Testis (tissue), 3 donors: ENCODE measurements around the gene HOOK1. TPM values are rescaled to one million over a fixed set of nuclear protein-coding genes. Genes with fewer than 3 reads are reported as not detected.

Experiments
- DNase-seq: peaks from one replicate; pipeline ENCODE4 v3.0.0-alpha.2; 2019
- H3K27ac ChIP-seq, 2 donors: fragments of 200-600 bp; sonication (generic); one replicate each; pipeline ENCODE4 v1.5.1; 2019
- H3K27me3 ChIP-seq: fragments of 200-600 bp; sonication (generic); one replicate; pipeline ENCODE4 v1.5.1; 2019
- H3K36me3 ChIP-seq: fragments of 200-600 bp; sonication (generic); one replicate; pipeline ENCODE4 v1.5.1; 2017; ENCODE audit warnings: low read depth; ENCODE audit errors: missing control alignments
- H3K4me1 ChIP-seq: fragments of 200-600 bp; sonication (generic); one replicate; pipeline ENCODE4 v1.5.1; 2019
- H3K4me3 ChIP-seq, 2 donors: fragments of 200-600 bp; sonication (generic); one replicate each; pipeline ENCODE4 v1.5.1; 2017 to 2019
- H3K9me3 ChIP-seq: fragments of 200-600 bp; sonication (generic); one replicate; pipeline ENCODE4 v1.5.1; 2017
- POLR2A ChIP-seq: fragments of 450-650 bp; IDR thresholded peaks from one replicate; pipeline ENCODE4 v1.6.1; 2017; ENCODE audit warnings: antibody characterized with exemption, mild to moderate bottlenecking, moderate library complexity
- WGBS, 2 donors: methylation state at CpG; one replicate each; pipeline ENCODE4 v1.1.5; 2018; 5-methylcytosine and 5-hydroxymethylcytosine counted together
- intact Hi-C: fragments of 100-400 bp; cut with DNase I; formaldehyde crosslinking; loops from one replicate; pipeline ENCODE4 v1.15.1; 2023; ENCODE audit warnings: low total_unique reads
- polyA plus RNA-seq: library from polyadenylated mRNA; stranded (reverse); fragments of 350-450 nt; fragmentation: Illumina TruSeq; extraction: RNeasy Lipid Tissue Mini Kit (QIAGEN cat#74804); gene quantifications from one replicate; pipeline ENCODE4 v1.2.3, GENCODE V29; 2014; ENCODE audit warnings: low read depth, low replicate concordance; ENCODE audit not compliant: insufficient read depth
- total RNA-seq, 2 donors: library from RNA; depleted of rRNA; stranded (reverse); fragments of >200 nt; gene quantifications; one replicate each; pipeline ENCODE4 v1.2.3, GENCODE V29; 2016
- TF ChIP-seq, protein P1 (sequence below), 3 experiments: fragments of 450-650 bp in 2 of 3; fragments of 200-600 bp in 1 of 3; sonication (generic) in 1 of 3; IDR thresholded peaks; one replicate each; pipeline ENCODE4 v1.5.1; 2016 to 2019; ENCODE audit warnings: antibody characterized with exemption in 3 of 3, mild to moderate bottlenecking in 2 of 3, moderate library complexity in 1 of 3

HOOK1 gene
- total and polyA plus RNA-seq, 3 donors from 2014 or later: 20.1 to 65.8 (median 59.8) TPM

GRCh38 chr1:59879996-59880505 is 65.3 kb downstream of the HOOK1 start:
- WGBS, 2 donors: 66 to 67% methylated on average over 3 of the region's 3 CpGs

DNA sequence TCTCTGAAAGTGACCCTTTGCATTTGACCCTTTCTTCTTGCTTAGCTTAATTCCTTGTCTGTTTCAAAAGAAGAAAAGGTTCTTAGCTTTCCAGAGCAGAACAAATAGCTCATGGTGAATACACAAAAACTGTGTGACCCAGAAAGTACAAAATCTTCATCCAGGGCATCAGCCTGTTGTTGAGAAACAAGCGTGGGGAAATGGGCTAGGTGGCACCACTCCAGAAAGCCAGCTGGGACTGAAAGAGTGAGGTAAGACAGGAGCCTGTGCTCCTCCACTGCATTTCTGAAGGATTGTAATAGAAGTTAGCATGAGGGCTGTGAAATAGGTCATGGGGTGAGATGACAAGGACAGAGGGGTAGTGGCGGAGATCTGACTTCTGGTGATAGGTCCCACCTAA is 66.0 kb downstream of the HOOK1 start:
- Histone ChIP-seq H3K27ac (no peak overlapping the region), H3K36me3 (no peaks in the 10 kb centered on the region), H3K4me3 (no peak overlapping the region), H3K4me1 (no peaks in the 10 kb centered on the region), H3K9me3 (no peaks in the 10 kb centered on the region), H3K27me3 (no peaks in the 10 kb centered on the region)
- 78 to 83% methylated on average over 2 of the region's 2 CpGs for WGBS, 2 donors
- DNase-seq: no peak
- intact Hi-C loops: no loop called here
- TF ChIP-seq, protein P1, sequence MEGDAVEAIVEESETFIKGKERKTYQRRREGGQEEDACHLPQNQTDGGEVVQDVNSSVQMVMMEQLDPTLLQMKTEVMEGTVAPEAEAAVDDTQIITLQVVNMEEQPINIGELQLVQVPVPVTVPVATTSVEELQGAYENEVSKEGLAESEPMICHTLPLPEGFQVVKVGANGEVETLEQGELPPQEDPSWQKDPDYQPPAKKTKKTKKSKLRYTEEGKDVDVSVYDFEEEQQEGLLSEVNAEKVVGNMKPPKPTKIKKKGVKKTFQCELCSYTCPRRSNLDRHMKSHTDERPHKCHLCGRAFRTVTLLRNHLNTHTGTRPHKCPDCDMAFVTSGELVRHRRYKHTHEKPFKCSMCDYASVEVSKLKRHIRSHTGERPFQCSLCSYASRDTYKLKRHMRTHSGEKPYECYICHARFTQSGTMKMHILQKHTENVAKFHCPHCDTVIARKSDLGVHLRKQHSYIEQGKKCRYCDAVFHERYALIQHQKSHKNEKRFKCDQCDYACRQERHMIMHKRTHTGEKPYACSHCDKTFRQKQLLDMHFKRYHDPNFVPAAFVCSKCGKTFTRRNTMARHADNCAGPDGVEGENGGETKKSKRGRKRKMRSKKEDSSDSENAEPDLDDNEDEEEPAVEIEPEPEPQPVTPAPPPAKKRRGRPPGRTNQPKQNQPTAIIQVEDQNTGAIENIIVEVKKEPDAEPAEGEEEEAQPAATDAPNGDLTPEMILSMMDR (IDR thresholded peaks at IDR 0.05): no peak
- no peak for TF ChIP-seq POLR2A

More at GRCh38 chr1:59879996-59880505, 65.3 kb downstream of the HOOK1 start:
- no peak for DNase-seq
- intact Hi-C loops: no loop called here
- H3K27ac ChIP-seq: no peak overlapping the region
- no peaks in the 10 kb centered on the region for H3K9me3 ChIP-seq
- no peak overlapping the region for H3K4me3 ChIP-seq
- H3K27me3 ChIP-seq: no peaks in the 10 kb centered on the region
- no peaks in the 10 kb centered on the region for H3K36me3 ChIP-seq
- no peaks in the 10 kb centered on the region for H3K4me1 ChIP-seq
- TF ChIP-seq, protein P1 (IDR thresholded peaks at IDR 0.05): no peak
- TF ChIP-seq POLR2A: no peak

DNA sequence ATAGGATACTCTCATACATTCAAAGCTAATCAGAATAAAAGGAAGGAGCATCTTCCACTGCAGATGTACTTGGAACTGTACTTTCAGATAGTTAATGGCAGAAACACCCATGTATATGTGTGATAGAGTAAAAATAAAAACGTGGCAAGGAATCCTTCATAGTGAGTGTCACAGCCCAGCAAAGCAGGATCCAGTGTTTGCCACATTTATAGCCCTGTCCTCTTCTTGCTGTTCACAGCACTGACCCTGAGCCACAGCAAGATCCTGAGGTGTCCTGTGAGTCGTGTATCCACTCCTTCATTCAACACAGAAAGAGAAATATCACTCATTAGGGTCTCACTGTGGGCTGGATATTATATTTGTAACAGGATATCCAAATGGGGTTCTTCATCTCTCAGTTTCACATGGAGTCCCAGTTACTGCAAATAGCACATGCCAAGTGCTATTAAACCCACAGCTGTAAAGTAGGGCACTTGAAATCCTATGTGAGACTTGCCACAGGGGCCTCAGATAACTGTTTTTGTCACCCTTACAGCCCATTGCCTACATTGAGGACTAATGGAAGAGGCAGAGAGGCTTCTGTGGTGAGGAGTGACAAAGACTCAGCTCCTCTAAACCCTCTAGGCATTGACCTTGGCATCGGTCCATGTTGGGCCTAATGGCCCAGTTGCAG is 70.5 kb downstream of the HOOK1 start:
- no peak for DNase-seq
- Histone ChIP-seq H3K4me1 (no peaks in the 10 kb centered on the region), H3K27ac (no peak overlapping the region), H3K27me3 (no peaks in the 10 kb centered on the region), H3K36me3 (no peaks in the 10 kb centered on the region), H3K4me3 (no peak overlapping the region), H3K9me3 (no peaks in the 10 kb centered on the region)
- 54 to 66% methylated on average over 2 to 3 of the region's 3 CpGs for WGBS, 2 donors
- TF ChIP-seq, protein P1 (IDR thresholded peaks at IDR 0.05): no peak
- TF ChIP-seq POLR2A: no peak
- intact Hi-C loops: no loop called here

DNA sequence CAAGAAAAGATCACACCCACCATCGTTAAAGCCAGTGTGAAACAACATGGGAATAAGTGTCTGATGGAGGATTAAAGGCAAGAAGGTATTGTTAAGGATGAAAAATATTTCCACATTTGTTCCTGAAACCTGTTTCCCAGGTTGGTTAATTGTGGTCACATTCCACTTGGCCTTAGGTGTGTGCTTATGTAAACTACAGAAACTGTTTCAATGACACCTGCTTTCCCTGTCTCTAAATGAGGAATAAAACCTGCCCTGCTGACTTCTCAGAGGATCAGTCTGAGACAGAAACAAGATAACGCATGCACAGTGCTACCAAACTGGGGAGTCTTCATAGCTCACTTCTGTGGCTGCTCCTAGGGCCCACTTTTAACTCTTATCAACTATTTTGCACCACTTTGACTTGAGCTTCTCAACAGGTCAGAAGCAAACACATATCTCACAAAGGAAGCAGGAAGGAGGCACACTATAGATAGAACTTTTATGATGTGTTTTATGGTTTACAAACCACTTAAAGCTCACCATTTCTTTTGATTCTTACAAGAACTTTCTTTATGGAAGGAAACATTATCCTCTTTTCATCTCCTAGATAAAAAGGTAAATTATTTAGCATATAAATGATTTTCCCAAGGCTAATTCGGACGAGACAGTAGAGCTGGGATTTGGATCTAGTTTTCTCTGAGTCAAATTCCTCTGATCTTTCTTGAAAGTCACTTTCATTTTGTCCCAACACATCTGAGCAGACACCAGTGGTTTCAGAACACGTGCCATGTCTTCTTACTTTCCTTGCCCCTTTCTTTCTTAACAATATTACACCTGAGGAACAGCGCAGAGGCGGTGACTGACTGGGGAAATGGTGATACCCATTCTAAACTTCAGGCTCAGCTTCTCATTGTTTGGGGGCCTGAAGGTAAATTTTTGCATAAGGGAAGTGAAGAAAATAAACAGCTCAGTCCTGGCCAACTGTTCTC is 78.4 kb downstream of the HOOK1 start:
- intact Hi-C loops: no loop called here
- H3K9me3 ChIP-seq: no peaks in the 10 kb centered on the region
- no peak for TF ChIP-seq POLR2A
- TF ChIP-seq, protein P1 (IDR thresholded peaks at IDR 0.05): no peak
- 91 to 92% methylated on average over 7 of the region's 7 CpGs for WGBS, 2 donors
- no peak overlapping the region for H3K27ac ChIP-seq
- no peaks in the 10 kb centered on the region for H3K36me3 ChIP-seq
- DNase-seq: no peak
- no peaks in the 10 kb centered on the region for H3K27me3 ChIP-seq
- no peaks in the 10 kb centered on the region for H3K4me1 ChIP-seq
- no peak overlapping the region for H3K4me3 ChIP-seq
